ENCODE data around the gene ADH7. TPM values are rescaled to one million over a fixed set of nuclear protein-coding genes. Genes with fewer than 3 reads are reported as not detected.

The ADH7 gene
- total and polyA plus RNA-seq, 2 of the 13 experiments (the other 11 are each of a cell fraction or from before 2014, with no cell fraction given): not detected

DNA sequence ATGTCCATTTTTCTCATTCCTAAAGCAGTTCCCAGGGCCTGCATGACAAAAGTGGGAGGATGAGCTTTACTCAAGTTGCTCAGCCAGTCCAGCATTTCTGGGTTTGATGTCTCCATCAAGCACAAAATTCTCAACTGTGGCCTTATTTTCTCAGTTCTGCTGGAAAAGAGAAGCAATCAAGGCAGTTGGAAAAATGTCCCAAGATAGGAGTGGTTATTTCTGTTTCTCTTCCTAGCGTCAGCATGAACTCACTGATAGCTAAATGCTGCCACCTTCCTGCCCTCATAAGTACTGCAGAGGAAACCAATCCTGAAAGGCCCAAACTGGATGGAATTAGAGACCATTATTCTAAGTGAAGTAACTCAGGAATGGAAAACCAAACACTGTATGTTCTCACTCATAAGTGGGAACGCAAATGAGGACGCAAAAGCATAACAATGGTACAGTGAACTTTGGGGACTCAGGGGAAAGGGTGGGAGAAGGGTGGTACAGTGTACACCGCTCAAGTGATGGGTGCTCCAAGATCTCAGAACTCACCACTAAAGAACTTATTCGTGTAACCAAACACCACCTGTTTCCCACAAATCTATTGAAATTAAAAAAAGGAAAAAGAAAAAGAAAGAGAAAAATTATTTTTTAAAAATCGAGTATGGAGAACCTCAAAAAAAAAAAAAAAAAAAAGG lies 29.6 kb downstream of the ADH7 start (continued):
- TF ChIP-seq, protein P1, sequence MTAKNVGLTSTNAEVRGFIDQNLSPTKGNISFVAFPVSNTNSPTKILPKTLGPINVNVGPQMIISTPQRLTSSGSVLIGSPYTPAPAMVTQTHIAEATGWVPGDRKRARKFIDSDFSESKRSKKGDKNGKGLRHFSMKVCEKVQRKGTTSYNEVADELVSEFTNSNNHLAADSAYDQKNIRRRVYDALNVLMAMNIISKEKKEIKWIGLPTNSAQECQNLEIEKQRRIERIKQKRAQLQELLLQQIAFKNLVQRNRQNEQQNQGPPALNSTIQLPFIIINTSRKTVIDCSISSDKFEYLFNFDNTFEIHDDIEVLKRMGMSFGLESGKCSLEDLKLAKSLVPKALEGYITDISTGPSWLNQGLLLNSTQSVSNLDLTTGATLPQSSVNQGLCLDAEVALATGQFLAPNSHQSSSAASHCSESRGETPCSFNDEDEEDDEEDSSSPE (CRISPR knock-in tag; IDR thresholded peaks at IDR 0.05): 0 out of 2 replicates have a peak, but pooled peaks have one; percentile 28
- TF ChIP-seq ZNF468 (CRISPR knock-in tag; IDR thresholded peaks at IDR 0.05): no peak
- no peak for TF ChIP-seq IKZF4 (CRISPR knock-in tag; IDR thresholded peaks at IDR 0.05; ENCODE audit: borderline replicate concordance, low read depth, not compliant biosample characterization)
- TF ChIP-seq TBX3 (IDR thresholded peaks at IDR 0.05; ENCODE audit: borderline replicate concordance): no peak
- TF ChIP-seq GLI4 (CRISPR knock-in tag; IDR thresholded peaks at IDR 0.05; ENCODE audit: borderline replicate concordance): no peak
- TF ChIP-seq, protein P2, sequence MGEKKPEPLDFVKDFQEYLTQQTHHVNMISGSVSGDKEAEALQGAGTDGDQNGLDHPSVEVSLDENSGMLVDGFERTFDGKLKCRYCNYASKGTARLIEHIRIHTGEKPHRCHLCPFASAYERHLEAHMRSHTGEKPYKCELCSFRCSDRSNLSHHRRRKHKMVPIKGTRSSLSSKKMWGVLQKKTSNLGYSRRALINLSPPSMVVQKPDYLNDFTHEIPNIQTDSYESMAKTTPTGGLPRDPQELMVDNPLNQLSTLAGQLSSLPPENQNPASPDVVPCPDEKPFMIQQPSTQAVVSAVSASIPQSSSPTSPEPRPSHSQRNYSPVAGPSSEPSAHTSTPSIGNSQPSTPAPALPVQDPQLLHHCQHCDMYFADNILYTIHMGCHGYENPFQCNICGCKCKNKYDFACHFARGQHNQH (CRISPR knock-in tag; IDR thresholded peaks at IDR 0.05): peak; percentile 59; the same call in 1 of the 2 replicates
- TF ChIP-seq ZNF558 (CRISPR knock-in tag; IDR thresholded peaks at IDR 0.05; ENCODE audit: borderline replicate concordance): no peak
- no peak for TF ChIP-seq KAT7 (CRISPR knock-in tag; IDR thresholded peaks at IDR 0.05; ENCODE audit: borderline replicate concordance)
- TF ChIP-seq KAT8 (CRISPR knock-in tag; IDR thresholded peaks at IDR 0.05): peak; percentile 46; the same call in 1 of the 2 replicates
- no peak for TF ChIP-seq FOXM1 (CRISPR knock-in tag; IDR thresholded peaks at IDR 0.05)
- TF ChIP-seq SRSF4 (IDR thresholded peaks at IDR 0.05; ENCODE audit: low read depth, low read length, poor library complexity, severe bottlenecking): no peak
- no peak for TF ChIP-seq POLR2A (IDR thresholded peaks at IDR 0.05; ENCODE audit: insufficient read depth in 1 of 2, low read depth in 2 of 2, low read length in 2 of 2)
- TF ChIP-seq HOMEZ (CRISPR knock-in tag; IDR thresholded peaks at IDR 0.05; ENCODE audit: low read depth): peak; percentile 50; the same call in 1 of the 2 replicates
- TF ChIP-seq, protein P3, sequence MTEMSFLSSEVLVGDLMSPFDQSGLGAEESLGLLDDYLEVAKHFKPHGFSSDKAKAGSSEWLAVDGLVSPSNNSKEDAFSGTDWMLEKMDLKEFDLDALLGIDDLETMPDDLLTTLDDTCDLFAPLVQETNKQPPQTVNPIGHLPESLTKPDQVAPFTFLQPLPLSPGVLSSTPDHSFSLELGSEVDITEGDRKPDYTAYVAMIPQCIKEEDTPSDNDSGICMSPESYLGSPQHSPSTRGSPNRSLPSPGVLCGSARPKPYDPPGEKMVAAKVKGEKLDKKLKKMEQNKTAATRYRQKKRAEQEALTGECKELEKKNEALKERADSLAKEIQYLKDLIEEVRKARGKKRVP (CRISPR knock-in tag; IDR thresholded peaks at IDR 0.05): peak in 1 of 2 experiments; percentile 29; a peak in 1 of 4 replicates
- TF ChIP-seq RBFOX2 (IDR thresholded peaks at IDR 0.05; ENCODE audit: low read depth, low read length): no peak
- no peak for TF ChIP-seq ZFYVE20 (CRISPR knock-in tag; IDR thresholded peaks at IDR 0.05; ENCODE audit: borderline replicate concordance, low read depth)
- TF ChIP-seq POGZ (CRISPR knock-in tag; IDR thresholded peaks at IDR 0.05): peak; percentile 33; the same call in 1 of the 2 replicates
- TF ChIP-seq ETV5 (CRISPR knock-in tag; IDR thresholded peaks at IDR 0.05; ENCODE audit: borderline replicate concordance): 0 out of 2 replicates have a peak, but pooled peaks have one; percentile 24
- no peak for TF ChIP-seq ZSCAN29 (CRISPR knock-in tag; conservative IDR thresholded peaks at IDR 0.05)

Measured in HepG2 (cell line).